ENCODE results near the gene LYAR.

The LYAR gene

GRCh38 chr4:4325321-4325720, 35.4 kb upstream of the LYAR start:
- CTCF ChIA-PET = interaction anchor here (0.7 kb wide), 1 partner anchor 8 kb away, joined by 3 read pairs; no protein-coding TSS in a partner anchor
- TF ChIP-seq CTCF (conservative IDR thresholded peaks at IDR 0.05; ENCODE audit: low read depth) = no peak
- no peak overlapping the region for H3K27ac ChIP-seq
- DNase-seq (ENCODE audit: low spot score) = no peak
- POLR2A ChIA-PET (ENCODE audit: low non-redundant PET) = no interaction called here

GRCh38 chr4:4323705-4324534, 34.0 kb upstream of the LYAR start:
- DNase-seq (ENCODE audit: low spot score) = no peak
- no peak overlapping the region for H3K27ac ChIP-seq
- TF ChIP-seq CTCF (conservative IDR thresholded peaks at IDR 0.05; ENCODE audit: low read depth) = no peak
- ChIA-PET CTCF (no interaction called here), POLR2A (ENCODE audit: low non-redundant PET) (no interaction called here)

- no peak for DNase-seq (ENCODE audit: low spot score)
- ChIA-PET POLR2A (ENCODE audit: low non-redundant PET) (no interaction called here), CTCF (no interaction called here)
- TF ChIP-seq CTCF (conservative IDR thresholded peaks at IDR 0.05; ENCODE audit: low read depth) = no peak
- no peak overlapping the region for H3K27ac ChIP-seq
These were observed 32.2 kb upstream of the LYAR start for GRCh38 chr4:4321951-4322688.

GRCh38 chr4:4320951-4321714, 31.2 kb upstream of the LYAR start:
- CTCF ChIA-PET = no interaction called here
- no peak for DNase-seq (ENCODE audit: low spot score)
- TF ChIP-seq CTCF (conservative IDR thresholded peaks at IDR 0.05; ENCODE audit: low read depth) = no peak
- no peak overlapping the region for H3K27ac ChIP-seq
- POLR2A ChIA-PET (ENCODE audit: low non-redundant PET) = no interaction called here

GRCh38 chr4:4320528-4320927, 30.6 kb upstream of the LYAR start:
- CTCF ChIA-PET = no interaction called here
- H3K27ac ChIP-seq = no peak overlapping the region
- POLR2A ChIA-PET (ENCODE audit: low non-redundant PET) = no interaction called here

More at GRCh38 chr4:4320528-4320927, 30.6 kb upstream of the LYAR start:
- no peak for DNase-seq (ENCODE audit: low spot score)
- no peak for TF ChIP-seq CTCF (conservative IDR thresholded peaks at IDR 0.05; ENCODE audit: low read depth)
